Testis (tissue), 3 donors: ENCODE results near the gene OSR1. TPM values are rescaled to one million over a fixed set of nuclear protein-coding genes. Genes with fewer than 3 reads are reported as not detected.

ENCODE experiments used
- DNase-seq: peaks from one replicate; pipeline ENCODE4 v3.0.0-alpha.2; 2019
- H3K27ac ChIP-seq, 2 donors: fragments of 200-600 bp; sonication (generic); one replicate each; pipeline ENCODE4 v1.5.1; 2019
- H3K27me3 ChIP-seq: fragments of 200-600 bp; sonication (generic); one replicate; pipeline ENCODE4 v1.5.1; 2019
- H3K36me3 ChIP-seq: fragments of 200-600 bp; sonication (generic); one replicate; pipeline ENCODE4 v1.5.1; 2017; ENCODE audit warnings: low read depth; ENCODE audit errors: missing control alignments
- H3K4me1 ChIP-seq: fragments of 200-600 bp; sonication (generic); one replicate; pipeline ENCODE4 v1.5.1; 2019
- H3K4me3 ChIP-seq, 2 donors: fragments of 200-600 bp; sonication (generic); one replicate each; pipeline ENCODE4 v1.5.1; 2017 to 2019
- H3K9me3 ChIP-seq: fragments of 200-600 bp; sonication (generic); one replicate; pipeline ENCODE4 v1.5.1; 2017
- CTCF ChIP-seq, 3 experiments: fragments of 450-650 bp in 2 of 3; fragments of 200-600 bp in 1 of 3; sonication (generic) in 1 of 3; IDR thresholded peaks; one replicate each; pipeline ENCODE4 v1.5.1; 2016 to 2019; ENCODE audit warnings: antibody characterized with exemption in 3 of 3, mild to moderate bottlenecking in 2 of 3, moderate library complexity in 1 of 3
- POLR2A ChIP-seq: fragments of 450-650 bp; IDR thresholded peaks from one replicate; pipeline ENCODE4 v1.6.1; 2017; ENCODE audit warnings: antibody characterized with exemption, mild to moderate bottlenecking, moderate library complexity
- whole genome bisulfite sequencing, 2 donors: methylation state at CpG; one replicate each; pipeline ENCODE4 v1.1.5; 2018; 5-methylcytosine and 5-hydroxymethylcytosine counted together
- intact Hi-C: fragments of 100-400 bp; cut with DNase I; formaldehyde crosslinking; loops from one replicate; pipeline ENCODE4 v1.15.1; 2023; ENCODE audit warnings: low total_unique reads
- polyA plus RNA-seq: library from polyadenylated mRNA; stranded (reverse); fragments of 350-450 nt; fragmentation: Illumina TruSeq; extraction: RNeasy Lipid Tissue Mini Kit (QIAGEN cat#74804); gene quantifications from one replicate; pipeline ENCODE4 v1.2.3, GENCODE V29; 2014; ENCODE audit warnings: low read depth, low replicate concordance; ENCODE audit not compliant: insufficient read depth
- total RNA-seq, 2 donors: library from RNA; depleted of rRNA; stranded (reverse); fragments of >200 nt; gene quantifications; one replicate each; pipeline ENCODE4 v1.2.3, GENCODE V29; 2016

OSR1 gene
- total and polyA plus RNA-seq, 3 donors from 2014 or later: 8.9 to 27.7 (median 21.5) TPM

GRCh38 chr2:19368760-19369159, 10.3 kb upstream of the OSR1 start:
- Histone ChIP-seq H3K9me3 (no peaks in the 10 kb centered on the region), H3K4me1 (no peaks in the 10 kb centered on the region), H3K4me3 (no peak overlapping the region), H3K36me3 (no peaks in the 10 kb centered on the region), H3K27ac (no peak overlapping the region), H3K27me3 (no peaks in the 10 kb centered on the region)
- whole genome bisulfite sequencing, 2 donors: 72 to 89% methylated on average over 4 of the region's 4 CpGs
- TF ChIP-seq POLR2A: no peak
- no peak for TF ChIP-seq CTCF (IDR thresholded peaks at IDR 0.05)
- DNase-seq: no peak
- intact Hi-C loops: loop anchor here (10.0 kb wide), 2 partner anchors 496 to 844 kb away; no protein-coding TSS in a partner anchor

- Histone ChIP-seq H3K27me3 (no peaks in the 10 kb centered on the region), H3K36me3 (no peaks in the 10 kb centered on the region), H3K4me3 (no peak overlapping the region), H3K4me1 (no peaks in the 10 kb centered on the region), H3K27ac (no peak overlapping the region), H3K9me3 (no peaks in the 10 kb centered on the region)
- intact Hi-C loops: loop anchor here (10.0 kb wide), 2 partner anchors 497 to 843 kb away; no protein-coding TSS in a partner anchor
- TF ChIP-seq CTCF (IDR thresholded peaks at IDR 0.05): no peak
- TF ChIP-seq POLR2A: no peak
- 83 to 86% methylated on average over 5 of the region's 5 CpGs for WGBS, 2 donors
- DNase-seq: no peak
These were observed 8.9 kb upstream of the OSR1 start for GRCh38 chr2:19367326-19367725.

GRCh38 chr2:19365126-19365525, 6.7 kb upstream of the OSR1 start:
- Histone ChIP-seq H3K4me3 (no peak overlapping the region), H3K9me3 (no peaks in the 10 kb centered on the region), H3K27ac (no peak overlapping the region), H3K27me3 (no peaks in the 10 kb centered on the region), H3K4me1 (peaks cover 11% of the 10 kb centered on the region), H3K36me3 (no peaks in the 10 kb centered on the region)
- 77 to 84% methylated on average over 3 of the region's 3 CpGs for WGBS, 2 donors
- no peak for DNase-seq
- intact Hi-C loops: loop anchor here (10.0 kb wide), 2 partner anchors 500 to 840 kb away; no protein-coding TSS in a partner anchor
- TF ChIP-seq CTCF (IDR thresholded peaks at IDR 0.05) (no peak), POLR2A (no peak)

GRCh38 chr2:19364014-19364413, 5.6 kb upstream of the OSR1 start:
- Histone ChIP-seq H3K4me1 (peaks cover 13% of the 10 kb centered on the region), H3K4me3 (no peak overlapping the region), H3K9me3 (no peaks in the 10 kb centered on the region), H3K27me3 (no peaks in the 10 kb centered on the region), H3K36me3 (no peaks in the 10 kb centered on the region), H3K27ac (no peak overlapping the region)
- 43 to 60% methylated on average over 3 of the region's 3 CpGs for WGBS, 2 donors
- intact Hi-C loops: loop anchor here (10.0 kb wide), 2 partner anchors 501 to 839 kb away; no protein-coding TSS in a partner anchor
- DNase-seq: no peak
- no peak for TF ChIP-seq POLR2A
- no peak for TF ChIP-seq CTCF (IDR thresholded peaks at IDR 0.05)

- Histone ChIP-seq H3K27me3 (no peaks in the 10 kb centered on the region), H3K9me3 (no peaks in the 10 kb centered on the region), H3K27ac (peak overlapping the region in 1 of 2 donors; percentile 16), H3K4me3 (peak overlapping the region; percentile 38 to 65), H3K4me1 (peaks cover 15% of the 10 kb centered on the region), H3K36me3 (no peaks in the 10 kb centered on the region)
- intact Hi-C loops: loop anchor here (10.0 kb wide), 2 partner anchors 501 to 839 kb away; no protein-coding TSS in a partner anchor
- TF ChIP-seq CTCF (IDR thresholded peaks at IDR 0.05): no peak
- TF ChIP-seq POLR2A: no peak
- no peak for DNase-seq
- WGBS, 2 donors: 1 to 2% methylated on average over 19 to 20 of the region's 20 CpGs
These were observed 5.0 kb upstream of the OSR1 start for GRCh38 chr2:19363474-19363778.
